ENCODE data around the gene GGACT. TPM values are rescaled to one million over a fixed set of nuclear protein-coding genes. Genes with fewer than 3 reads are reported as not detected.

The GGACT gene
- polyA plus RNA-seq, 1 experiment = 7.6 TPM

- CTCF ChIA-PET = interaction anchor here (0.5 to 1.6 kb wide), 3 partner anchors 13 to 872 kb away, joined by 3 to 6 read pairs (median 4); no protein-coding TSS in a partner anchor
Measured at GRCh38 chr13:100529666-100530377, 58.8 kb downstream of the GGACT start.

GRCh38 chr13:100528820-100529219 lies 59.8 kb downstream of the GGACT start:
- POLR2A ChIA-PET = no interaction called here
- no peak overlapping the region for H3K27ac ChIP-seq (ENCODE audit: low read depth, low read length)
- TF ChIP-seq CTCF (IDR thresholded peaks at IDR 0.05; ENCODE audit: low read depth, low read length) = no peak
- no peaks in the 10 kb centered on the region for H3K27me3 ChIP-seq (ENCODE audit: control insufficient read depth, insufficient read depth, low read length)
- CTCF ChIA-PET = no interaction called here
- H3K4me3 ChIP-seq (ENCODE audit: low read depth, low read length) = no peak overlapping the region
- peaks cover 8% of the 10 kb centered on the region; the same call in 1 of the 2 replicates for H3K9me3 ChIP-seq (ENCODE audit: control insufficient read depth, insufficient read depth, low read length)
- DNase-seq (ENCODE audit: low read depth, low spot score) = no peak

More at GRCh38 chr13:100529666-100530377, 58.8 kb downstream of the GGACT start:
- Histone ChIP-seq H3K27me3 (ENCODE audit: control insufficient read depth, insufficient read depth, low read length) (no peaks in the 10 kb centered on the region), H3K27ac (ENCODE audit: low read depth, low read length) (no peak overlapping the region), H3K4me3 (ENCODE audit: low read depth, low read length) (no peak overlapping the region), H3K9me3 (ENCODE audit: control insufficient read depth, insufficient read depth, low read length) (peaks cover 8% of the 10 kb centered on the region; the same call in 1 of the 2 replicates)
- TF ChIP-seq CTCF (IDR thresholded peaks at IDR 0.05; ENCODE audit: low read depth, low read length) = no peak
- no peak for DNase-seq (ENCODE audit: low read depth, low spot score)
- POLR2A ChIA-PET = no interaction called here

GRCh38 chr13:100528353-100528752 lies 60.2 kb downstream of the GGACT start:
- TF ChIP-seq CTCF (IDR thresholded peaks at IDR 0.05; ENCODE audit: low read depth, low read length) = no peak
- Histone ChIP-seq H3K27ac (ENCODE audit: low read depth, low read length) (no peak overlapping the region), H3K4me3 (ENCODE audit: low read depth, low read length) (no peak overlapping the region), H3K27me3 (ENCODE audit: control insufficient read depth, insufficient read depth, low read length) (no peaks in the 10 kb centered on the region), H3K9me3 (ENCODE audit: control insufficient read depth, insufficient read depth, low read length) (peaks cover 8% of the 10 kb centered on the region; the same call in 1 of the 2 replicates)
- ChIA-PET CTCF (interaction anchor here (1.5 kb wide), 1 partner anchor 13 kb away, joined by 4 read pairs; no protein-coding TSS in a partner anchor), POLR2A (no interaction called here)
- DNase-seq (ENCODE audit: low read depth, low spot score) = no peak

- no peak for DNase-seq (ENCODE audit: low read depth, low spot score)
- no peak overlapping the region for H3K27ac ChIP-seq (ENCODE audit: low read depth, low read length)
- no peak for TF ChIP-seq CTCF (IDR thresholded peaks at IDR 0.05; ENCODE audit: low read depth, low read length)
- H3K4me3 ChIP-seq (ENCODE audit: low read depth, low read length) = no peak overlapping the region
- H3K9me3 ChIP-seq (ENCODE audit: control insufficient read depth, insufficient read depth, low read length) = peaks cover 8% of the 10 kb centered on the region; the same call in 1 of the 2 replicates
- ChIA-PET POLR2A (no interaction called here), CTCF (interaction anchor here (1.5 kb wide), 1 partner anchor 13 kb away, joined by 4 read pairs; no protein-coding TSS in a partner anchor)
- no peaks in the 10 kb centered on the region for H3K27me3 ChIP-seq (ENCODE audit: control insufficient read depth, insufficient read depth, low read length)
Measured at GRCh38 chr13:100527644-100528043, 60.9 kb downstream of the GGACT start.

GRCh38 chr13:100526318-100527000 lies 62.1 kb downstream of the GGACT start:
- H3K27ac ChIP-seq (ENCODE audit: low read depth, low read length) = no peak overlapping the region
- no peaks in the 10 kb centered on the region; the same call in 1 of the 2 replicates for H3K9me3 ChIP-seq (ENCODE audit: control insufficient read depth, insufficient read depth, low read length)
- H3K27me3 ChIP-seq (ENCODE audit: control insufficient read depth, insufficient read depth, low read length) = no peaks in the 10 kb centered on the region
- ChIA-PET POLR2A (no interaction called here), CTCF (interaction anchor here (1.5 kb wide), 1 partner anchor 12 kb away, joined by 4 read pairs; no protein-coding TSS in a partner anchor)
- H3K4me3 ChIP-seq (ENCODE audit: low read depth, low read length) = no peak overlapping the region
- no peak for DNase-seq (ENCODE audit: low read depth, low spot score)
- TF ChIP-seq CTCF (IDR thresholded peaks at IDR 0.05; ENCODE audit: low read depth, low read length) = no peak

Data from AG04450 (cell line).